Heart left ventricle (tissue), 13 donors: ENCODE results near the gene ATP1A2.

Experiments used
- CTCF ChIP-seq, 12 donors: fragments of 200-600 bp; sonication (generic) in 4 of 12; IDR thresholded peaks; one replicate each; pipeline versions ENCODE4 v1.5.0 to v1.8.0; 2018 to 2022; ENCODE audit warnings: antibody characterized with exemption in 12 of 12, mild to moderate bottlenecking in 5 of 12
- POLR2A ChIP-seq, 2 donors: fragments of 450-650 bp; IDR thresholded peaks; one replicate each; pipeline ENCODE4 v1.6.1; 2017; ENCODE audit warnings: antibody characterized with exemption in 2 of 2, mild to moderate bottlenecking in 2 of 2, moderate library complexity in 2 of 2
- donor health status: ischemic (EF 13 %, LVEDD 7.1; RV severe dilation, severe dysfunction).
- donor health status: DM: no; HTN: yes; CAD: no.
- donor health status: DM: no; HTN: no; CAD: no.
- donor health status: ischemic (EF 25% LVEDD 6.9; RV normal size, moderate dysfunction).
- donor health status: ischemic (EF 25% LVEDD 5.7; RV mildly dilated, moderate dysfunction).
- donor health status: ischemic (EF 35%, LVEDD 5.7; RV mildly dilated, moderate dysfunction).
- donor health status: nonischemic (EF 11% LVEDD 7.7; RV severe dilation, severe dysfunction).
- donor health status: DM: yes; HTN: yes; CAD: no.
- donor health status: PGD.
- donor health status: ischemic (EF 29% LVEDD 5.4; RV normal size, mild dysfunction).
- donor health status: nonischemic (EF 23%, LVEDD 6.1; RV moderate dilation, normal function).

DNA sequence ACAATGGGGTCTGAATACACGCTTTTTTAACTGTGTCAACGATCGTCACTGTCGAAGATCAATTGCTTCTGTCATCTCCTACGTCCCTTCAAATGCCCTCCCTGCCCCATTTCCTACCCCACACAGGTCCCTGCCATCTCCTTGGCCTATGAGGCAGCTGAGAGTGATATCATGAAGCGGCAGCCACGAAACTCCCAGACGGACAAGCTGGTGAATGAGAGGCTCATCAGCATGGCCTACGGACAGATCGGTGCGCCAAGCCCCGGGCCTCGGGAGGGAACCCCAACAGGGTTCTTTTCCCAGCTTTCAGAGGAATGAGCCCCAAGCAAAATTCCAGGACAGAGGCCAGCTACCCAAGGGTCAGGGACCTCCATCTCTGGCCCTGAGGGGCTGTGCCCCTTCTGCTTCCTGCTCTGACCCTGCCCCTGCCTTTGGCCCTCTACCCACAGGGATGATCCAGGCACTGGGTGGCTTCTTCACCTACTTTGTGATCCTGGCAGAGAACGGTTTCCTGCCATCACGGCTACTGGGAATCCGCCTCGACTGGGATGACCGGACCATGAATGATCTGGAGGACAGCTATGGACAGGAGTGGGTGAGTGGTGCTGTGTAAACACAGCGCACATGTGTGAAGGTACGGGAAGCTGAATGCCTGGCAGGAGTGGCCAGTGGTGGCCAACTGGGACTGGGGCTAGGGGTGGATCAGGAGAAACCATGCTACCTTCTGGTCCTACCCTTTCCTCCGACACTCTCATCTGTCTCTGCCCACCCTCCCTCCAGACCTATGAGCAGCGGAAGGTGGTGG, 20.8 kb downstream of the ATP1A2 start:
- TF ChIP-seq CTCF (IDR thresholded peaks at IDR 0.05): no peak
- no peak for TF ChIP-seq POLR2A (IDR thresholded peaks at IDR 0.05)
